GM21423 (cell line): ENCODE data around the gene TENT4A.
A peak's percentile ranks its signal among the peaks of the same experiment; 100 is the strongest.
"Not testable (repeated sequence)": the region's sequence is repeated elsewhere in the genome, so short reads cannot be mapped to it uniquely, and the experiment has no call there.

Source experiments
- ATAC-seq: cut with Tn5 transposase; IDR thresholded peaks from one replicate; pipeline ENCODE4 v1.9.1; 2021; ENCODE audit warnings: mild to moderate bottlenecking, moderate library complexity; ENCODE audit not compliant: unreplicated experiment

The TENT4A gene

GRCh38 chr5:6767481-6768063 is 54.3 kb downstream of the TENT4A start:
- ATAC-seq: no peak

GRCh38 chr5:6768590-6769230 is 55.5 kb downstream of the TENT4A start:
- ATAC-seq: no peak

- ATAC-seq: no peak
Observed at GRCh38 chr5:6770826-6771607, 57.8 kb downstream of the TENT4A start.

GRCh38 chr5:6772886-6773285 is 59.7 kb downstream of the TENT4A start:
- no peak for ATAC-seq

GRCh38 chr5:6773342-6774035 is 60.3 kb downstream of the TENT4A start:
- ATAC-seq: no peak

- not testable (repeated sequence) for ATAC-seq
Observed at GRCh38 chr5:6774207-6774606, 61.0 kb downstream of the TENT4A start.

GRCh38 chr5:6774721-6775204 is 61.5 kb downstream of the TENT4A start:
- ATAC-seq: no peak

GRCh38 chr5:6775571-6775970 is 62.3 kb downstream of the TENT4A start:
- ATAC-seq: no peak

- ATAC-seq: peak; percentile 75
Observed at GRCh38 chr5:6780802-6781391, 67.7 kb downstream of the TENT4A start.

GRCh38 chr5:6781716-6782115 is 68.5 kb downstream of the TENT4A start:
- ATAC-seq: no peak

- ATAC-seq: no peak
Observed at GRCh38 chr5:6783787-6784186, 70.6 kb downstream of the TENT4A start.

- no peak for ATAC-seq
Observed at GRCh38 chr5:6784481-6784880, 71.2 kb downstream of the TENT4A start.

GRCh38 chr5:6785161-6785860 is 72.1 kb downstream of the TENT4A start:
- no peak for ATAC-seq

- no peak for ATAC-seq
Observed at GRCh38 chr5:6785861-6786180, 72.6 kb downstream of the TENT4A start.

- no peak for ATAC-seq
Observed at GRCh38 chr5:6786786-6787495, 73.7 kb downstream of the TENT4A start.

- ATAC-seq: no peak
Observed at GRCh38 chr5:6787941-6788340, 74.7 kb downstream of the TENT4A start.

GRCh38 chr5:6788439-6788838 is 75.2 kb downstream of the TENT4A start:
- no peak for ATAC-seq

GRCh38 chr5:6788956-6789649 is 75.9 kb downstream of the TENT4A start:
- ATAC-seq: no peak

GRCh38 chr5:6790346-6790865 is 77.2 kb downstream of the TENT4A start:
- no peak for ATAC-seq
